Neuronal stem cell (in vitro differentiated cells): ENCODE measurements around the gene CD48.

Source experiments
- DNase-seq: peaks from one replicate; pipeline ENCODE4 v3.0.0-alpha.2; 2013; ENCODE audit warnings: low spot score
- H2AFZ ChIP-seq: one replicate; pipeline ENCODE4 v1.6.1; 2013; ENCODE audit warnings: mild to moderate bottlenecking, low read length, inconsistent platforms
- H2AK5ac ChIP-seq: 2 replicates; pipeline ENCODE4 v1.6.1; 2013; ENCODE audit warnings: low read depth, mild to moderate bottlenecking, inconsistent platforms, low read length, moderate library complexity, mixed read lengths
- H2BK120ac ChIP-seq: 2 replicates; pipeline ENCODE4 v1.6.1; 2013; ENCODE audit warnings: low read depth, mild to moderate bottlenecking, inconsistent platforms, low read length, moderate library complexity, mixed read lengths
- H2BK12ac ChIP-seq: one replicate; pipeline ENCODE4 v1.6.1; 2013; ENCODE audit warnings: low read length, inconsistent platforms
- H2BK15ac ChIP-seq: 2 replicates; pipeline ENCODE4 v1.6.1; 2013; ENCODE audit warnings: mild to moderate bottlenecking, low read length, inconsistent platforms, mixed read lengths
- H2BK5ac ChIP-seq: one replicate; pipeline ENCODE4 v1.6.1; 2013; ENCODE audit warnings: inconsistent platforms, mild to moderate bottlenecking, low read length, moderate library complexity
- H3K14ac ChIP-seq: one replicate; pipeline ENCODE4 v1.6.1; 2013; ENCODE audit warnings: low read length, inconsistent platforms
- H3K18ac ChIP-seq: 2 replicates; pipeline ENCODE4 v1.6.1; 2013; ENCODE audit warnings: low read length, inconsistent platforms
- H3K23ac ChIP-seq: 2 replicates; pipeline ENCODE4 v1.6.1; 2013; ENCODE audit warnings: low read depth, mild to moderate bottlenecking, mixed read lengths, low read length, inconsistent platforms; ENCODE audit not compliant: poor library complexity
- H3K27ac ChIP-seq: replicated peaks from 3 replicates; pipeline ENCODE4 v1.5.1; 2013; ENCODE audit warnings: low read length, inconsistent platforms
- H3K27me3 ChIP-seq, 3 experiments: 2 replicates each; pipeline ENCODE4 v1.6.1; 2013; ENCODE audit warnings: low read length in 3 of 3, mild to moderate bottlenecking in 2 of 3, inconsistent platforms in 1 of 3, low read depth in 1 of 3, mixed read lengths in 1 of 3, moderate library complexity in 1 of 3; ENCODE audit not compliant: control insufficient read depth in 3 of 3, insufficient read depth in 3 of 3
- H3K36me3 ChIP-seq, 2 donors: replicated peaks in 1 of 2; 2 replicates each; pipeline ENCODE4 v1.6.1; 2013; ENCODE audit warnings: low read length in 2 of 2; ENCODE audit not compliant: control insufficient read depth in 2 of 2, insufficient read depth in 2 of 2
- H3K4ac ChIP-seq: 2 replicates; pipeline ENCODE4 v1.6.1; 2013; ENCODE audit warnings: inconsistent platforms, mild to moderate bottlenecking, low read length, moderate library complexity
- H3K4me1 ChIP-seq, 2 donors: 1 replicate in 1 of 2; 2 replicates in 1 of 2; pipeline ENCODE4 v1.6.1; 2013; ENCODE audit warnings: low read length in 2 of 2, low read depth in 1 of 2; ENCODE audit not compliant: control insufficient read depth in 2 of 2, insufficient read depth in 1 of 2
- H3K4me2 ChIP-seq: one replicate; pipeline ENCODE4 v1.6.1; 2013; ENCODE audit warnings: mild to moderate bottlenecking, low read length, inconsistent platforms; ENCODE audit not compliant: insufficient read depth, poor library complexity, severe bottlenecking
- H3K4me3 ChIP-seq, 2 donors: 2 replicates each; pipeline ENCODE4 v1.5.1; 2013; ENCODE audit warnings: low read length in 2 of 2, mild to moderate bottlenecking in 2 of 2, inconsistent platforms in 1 of 2, moderate library complexity in 1 of 2
- H3K79me1 ChIP-seq: one replicate; pipeline ENCODE4 v1.6.1; 2013; ENCODE audit warnings: low read depth, mild to moderate bottlenecking, inconsistent platforms, low read length, moderate library complexity
- H3K9ac ChIP-seq: one replicate; pipeline ENCODE4 v1.6.1; 2013; ENCODE audit warnings: mild to moderate bottlenecking, low read depth, low read length, inconsistent platforms; ENCODE audit not compliant: poor library complexity
- H3K9me3 ChIP-seq, 2 donors: replicated peaks in 1 of 2; 2 replicates each; pipeline versions ENCODE3 to v1.6.1; 2013; ENCODE audit warnings: low read length in 2 of 2, mild to moderate bottlenecking in 2 of 2, inconsistent platforms in 1 of 2, low read depth in 1 of 2, mixed read lengths in 1 of 2, moderate library complexity in 1 of 2; ENCODE audit not compliant: control insufficient read depth in 2 of 2, insufficient read depth in 1 of 2
- H4K8ac ChIP-seq: one replicate; pipeline ENCODE4 v1.6.1; 2013; ENCODE audit warnings: low read depth, mild to moderate bottlenecking, inconsistent platforms, low read length, moderate library complexity
- H4K91ac ChIP-seq: one replicate; pipeline ENCODE4 v1.6.1; 2013; ENCODE audit warnings: low read length, low read depth, mild to moderate bottlenecking, inconsistent platforms; ENCODE audit not compliant: poor library complexity
- WGBS, 2 donors: extraction: QIAGEN DNeasy Blood & Tissue Kit; methylation state at CpG; one replicate each; pipeline ENCODE4 v1.1.7; 2013; ENCODE audit warnings: missing lambda C conversion rate in 2 of 2, mixed read lengths in 1 of 2; ENCODE audit not compliant: insufficient read length in 2 of 2, insufficient replicate concordance in 1 of 2; ENCODE audit errors: extremely low coverage in 2 of 2; 5-methylcytosine and 5-hydroxymethylcytosine counted together

Gene CD48

GRCh38 chr1:160748181-160748877, 36.7 kb upstream of the CD48 start:
- WGBS, 2 donors: no CpG with 5 or more reads among the region's 10 CpGs
- Histone ChIP-seq H3K79me1 (no peaks in the 10 kb centered on the region), H2AK5ac (no peak overlapping the region), H2BK120ac (no peak overlapping the region), H3K4ac (no peak overlapping the region), H3K4me1 (no peaks in the 10 kb centered on the region), H3K23ac (no peak overlapping the region), H3K4me3 (no peak overlapping the region), H4K8ac (no peak overlapping the region), H3K4me2 (no peak overlapping the region), H3K36me3 (no peaks in the 10 kb centered on the region), H2BK5ac (no peak overlapping the region), H3K9me3 (no peaks in the 10 kb centered on the region), H3K9ac (no peak overlapping the region), H2BK15ac (no peak overlapping the region), H2AFZ (no peak overlapping the region), H4K91ac (no peak overlapping the region), H3K27me3 (no peaks in the 10 kb centered on the region), H3K18ac (no peak overlapping the region), H2BK12ac (no peak overlapping the region), H3K27ac (no peak overlapping the region), H3K14ac (no peak overlapping the region)
- no peak for DNase-seq

- H3K23ac ChIP-seq: no peak overlapping the region
Observed at GRCh38 chr1:160747717-160748116, 36.1 kb upstream of the CD48 start.

GRCh38 chr1:160746836-160747500, 35.3 kb upstream of the CD48 start:
- H3K27me3 ChIP-seq: no peaks in the 10 kb centered on the region
- H3K9ac ChIP-seq: no peak overlapping the region
- H2AFZ ChIP-seq: no peak overlapping the region
- no peak overlapping the region for H4K91ac ChIP-seq
- H3K18ac ChIP-seq: no peak overlapping the region
- no peak for DNase-seq
- H3K23ac ChIP-seq: no peak overlapping the region
- no peak overlapping the region for H3K4ac ChIP-seq
- H2AK5ac ChIP-seq: no peak overlapping the region
- no peaks in the 10 kb centered on the region for H3K9me3 ChIP-seq
- no peaks in the 10 kb centered on the region for H3K36me3 ChIP-seq
- H3K27ac ChIP-seq: no peak overlapping the region
- H2BK12ac ChIP-seq: no peak overlapping the region
- no peaks in the 10 kb centered on the region for H3K79me1 ChIP-seq
- H4K8ac ChIP-seq: no peak overlapping the region
- no peak overlapping the region for H3K4me2 ChIP-seq
- no peak overlapping the region for H2BK15ac ChIP-seq
- H2BK5ac ChIP-seq: no peak overlapping the region
- H2BK120ac ChIP-seq: no peak overlapping the region
- WGBS, 2 donors: no CpG with 5 or more reads among the region's 7 CpGs
- H3K14ac ChIP-seq: no peak overlapping the region
- H3K4me3 ChIP-seq: no peak overlapping the region
- no peaks in the 10 kb centered on the region for H3K4me1 ChIP-seq

More at GRCh38 chr1:160747717-160748116, 36.1 kb upstream of the CD48 start:
- Histone ChIP-seq H3K4me3 (no peak overlapping the region), H2BK120ac (no peak overlapping the region), H3K27ac (no peak overlapping the region), H3K4ac (no peak overlapping the region), H3K4me1 (no peaks in the 10 kb centered on the region), H3K36me3 (no peaks in the 10 kb centered on the region), H2BK15ac (no peak overlapping the region), H3K14ac (no peak overlapping the region), H3K79me1 (no peaks in the 10 kb centered on the region), H3K4me2 (no peak overlapping the region), H3K27me3 (no peaks in the 10 kb centered on the region), H3K9me3 (no peaks in the 10 kb centered on the region), H4K91ac (no peak overlapping the region), H2AFZ (no peak overlapping the region), H4K8ac (no peak overlapping the region), H3K9ac (no peak overlapping the region), H2AK5ac (no peak overlapping the region), H2BK12ac (no peak overlapping the region), H3K18ac (no peak overlapping the region), H2BK5ac (no peak overlapping the region)
- DNase-seq: no peak

- Histone ChIP-seq H4K91ac (no peak overlapping the region), H3K4me2 (no peak overlapping the region), H3K23ac (no peak overlapping the region), H3K18ac (no peak overlapping the region), H3K14ac (no peak overlapping the region), H3K36me3 (no peaks in the 10 kb centered on the region), H3K27ac (no peak overlapping the region), H3K79me1 (no peaks in the 10 kb centered on the region), H2BK120ac (no peak overlapping the region), H3K4ac (no peak overlapping the region), H4K8ac (no peak overlapping the region), H3K4me1 (no peaks in the 10 kb centered on the region), H3K9me3 (no peaks in the 10 kb centered on the region), H3K4me3 (no peak overlapping the region), H2BK12ac (no peak overlapping the region), H2AK5ac (no peak overlapping the region), H2AFZ (no peak overlapping the region), H3K9ac (no peak overlapping the region), H2BK5ac (no peak overlapping the region), H3K27me3 (no peaks in the 10 kb centered on the region), H2BK15ac (no peak overlapping the region)
- no CpG with 5 or more reads among the region's 1 CpG for WGBS, 2 donors
- DNase-seq: no peak
Observed at GRCh38 chr1:160745551-160745950, 33.9 kb upstream of the CD48 start.
